Stimulated activated CD4-positive, alpha-beta T cell treated with anti-CD3 and anti-CD28 coated beads, Interleukin-2, amount 100 ng/mL, for 48 hours (primary cell): ENCODE measurements around the gene CCDC152.
"Not testable (repeated sequence)": the region's sequence is repeated elsewhere in the genome, so short reads cannot be mapped to it uniquely, and the experiment has no call there.

Experiments used
- DNase-seq, 2 donors: peaks; one replicate each; pipeline ENCODE4 v3.0.0-alpha.2; 2020

Gene CCDC152, protein sequence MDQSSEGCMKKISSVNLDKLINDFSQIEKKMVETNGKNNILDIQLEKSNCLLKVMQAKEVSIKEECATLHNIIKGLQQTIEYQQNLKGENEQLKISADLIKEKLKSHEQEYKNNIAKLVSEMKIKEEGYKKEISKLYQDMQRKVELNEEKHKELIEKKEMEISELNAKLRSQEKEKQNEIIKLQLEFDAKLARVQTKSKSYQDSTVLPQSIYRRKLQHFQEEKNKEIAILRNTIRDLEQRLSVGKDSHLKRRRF

DNA sequence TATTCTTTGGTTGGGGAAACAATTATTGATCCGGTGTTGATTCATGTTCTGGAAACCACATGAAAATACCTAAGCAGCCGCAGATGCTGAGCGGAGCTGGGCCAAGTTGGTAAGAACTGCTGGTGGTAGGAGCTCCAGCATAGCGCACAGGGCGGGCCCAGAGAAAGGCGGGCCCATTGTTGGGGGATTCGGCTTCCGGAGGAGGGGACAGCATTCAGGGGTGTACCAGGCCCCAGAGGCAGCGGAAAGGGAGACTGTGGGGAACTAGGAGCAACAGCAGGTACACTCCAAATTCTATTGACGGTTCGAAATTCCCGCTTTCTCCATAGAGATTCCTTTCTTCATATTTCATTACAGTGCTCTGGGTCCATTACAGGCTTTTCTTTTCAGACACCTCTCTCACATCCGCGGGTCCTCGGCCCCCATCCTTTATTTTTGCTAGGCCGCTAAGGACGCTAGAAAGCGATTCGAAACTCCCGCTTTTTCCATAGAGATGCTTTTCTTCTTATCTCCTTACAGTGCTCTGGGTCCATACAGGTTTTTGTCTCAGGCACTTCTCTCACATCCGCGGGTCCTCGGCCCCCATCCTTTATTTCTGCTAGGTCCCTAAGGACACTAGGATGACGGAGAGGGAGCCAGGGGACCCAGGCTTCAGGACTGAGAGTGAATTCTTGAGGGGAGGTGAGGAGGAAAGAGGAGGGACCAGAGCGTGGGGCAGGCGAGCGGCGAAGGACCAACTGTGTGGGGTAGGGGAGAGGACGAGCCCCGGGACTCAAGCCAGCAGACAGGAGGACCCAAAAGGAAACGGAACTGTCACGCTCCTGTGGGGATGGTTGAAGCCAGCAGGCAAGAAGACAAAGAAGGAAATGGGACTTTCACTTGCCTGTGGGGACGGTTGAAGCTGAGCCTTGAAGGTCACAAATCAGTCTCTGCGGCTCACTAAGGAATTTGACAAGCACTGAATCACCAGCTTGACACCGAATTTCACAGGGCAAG is at the start of gene CCDC152:
Gene CCDC152, plus strand, starts transcription at position 213 of the 996 bp plus-strand sequence. CDS start 2,304 bp downstream, outside the sequence.
- peak; percentile 42 to 59 for DNase-seq

DNA sequence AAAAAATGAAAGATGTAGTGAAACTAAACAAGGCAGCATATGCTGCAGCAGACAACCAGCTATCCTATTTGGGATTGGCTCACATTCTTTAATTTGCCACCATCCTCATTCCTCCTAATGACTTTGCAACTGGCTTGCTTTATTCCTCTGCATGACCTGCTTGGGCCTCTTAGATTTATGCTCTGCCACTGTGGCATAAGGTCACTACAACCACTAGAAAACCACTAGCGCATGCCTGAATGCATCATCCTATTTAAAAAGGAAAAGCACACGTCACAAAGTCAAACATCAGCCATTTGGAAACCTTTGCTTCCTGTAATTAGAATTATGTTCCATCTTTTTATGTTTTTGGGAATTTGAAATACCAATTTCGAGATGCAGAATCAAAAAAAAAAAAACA is 40.8 kb upstream of the CCDC152 start:
- no peak for DNase-seq

DNA sequence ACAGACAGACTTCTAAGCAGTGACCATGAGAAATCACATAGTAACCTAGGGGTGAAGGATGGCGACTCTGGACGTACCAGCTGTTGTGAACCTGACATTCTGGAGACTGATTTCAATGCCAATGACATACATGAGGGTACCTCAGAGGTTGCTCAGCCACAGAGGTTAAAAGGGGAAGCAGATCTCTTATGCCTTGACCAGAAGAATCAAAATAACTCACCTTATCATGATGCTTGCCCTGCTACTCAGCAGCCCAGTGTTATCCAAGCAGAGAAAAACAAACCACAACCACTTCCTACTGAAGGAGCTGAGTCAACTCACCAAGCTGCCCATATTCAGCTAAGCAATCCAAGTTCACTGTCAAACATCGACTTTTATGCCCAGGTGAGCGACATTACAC is 38.0 kb upstream of the CCDC152 start:
- no peak for DNase-seq

DNA sequence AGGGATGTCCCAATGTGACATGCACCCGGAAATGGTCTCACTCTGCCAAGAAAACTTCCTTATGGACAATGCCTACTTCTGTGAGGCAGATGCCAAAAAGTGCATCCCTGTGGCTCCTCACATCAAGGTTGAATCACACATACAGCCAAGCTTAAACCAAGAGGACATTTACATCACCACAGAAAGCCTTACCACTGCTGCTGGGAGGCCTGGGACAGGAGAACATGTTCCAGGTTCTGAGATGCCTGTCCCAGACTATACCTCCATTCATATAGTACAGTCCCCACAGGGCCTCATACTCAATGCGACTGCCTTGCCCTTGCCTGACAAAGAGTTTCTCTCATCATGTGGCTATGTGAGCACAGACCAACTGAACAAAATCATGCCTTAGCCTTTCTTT is 37.6 kb upstream of the CCDC152 start:
- DNase-seq: no peak

DNA sequence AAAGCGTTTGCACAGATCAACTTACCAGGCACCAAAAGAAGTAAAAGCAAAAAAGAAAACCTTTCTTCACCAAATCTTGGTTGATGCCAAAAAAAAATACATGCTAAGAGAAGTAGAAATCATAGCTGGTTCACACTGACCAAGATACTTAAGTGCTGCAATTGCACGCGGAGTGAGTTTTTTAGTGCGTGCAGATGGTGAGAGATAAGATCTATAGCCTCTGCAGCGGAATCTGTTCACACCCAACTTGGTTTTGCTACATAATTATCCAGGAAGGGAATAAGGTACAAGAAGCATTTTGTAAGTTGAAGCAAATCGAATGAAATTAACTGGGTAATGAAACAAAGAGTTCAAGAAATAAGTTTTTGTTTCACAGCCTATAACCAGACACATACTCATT is 36.4 kb upstream of the CCDC152 start:
- no peak for DNase-seq

DNA sequence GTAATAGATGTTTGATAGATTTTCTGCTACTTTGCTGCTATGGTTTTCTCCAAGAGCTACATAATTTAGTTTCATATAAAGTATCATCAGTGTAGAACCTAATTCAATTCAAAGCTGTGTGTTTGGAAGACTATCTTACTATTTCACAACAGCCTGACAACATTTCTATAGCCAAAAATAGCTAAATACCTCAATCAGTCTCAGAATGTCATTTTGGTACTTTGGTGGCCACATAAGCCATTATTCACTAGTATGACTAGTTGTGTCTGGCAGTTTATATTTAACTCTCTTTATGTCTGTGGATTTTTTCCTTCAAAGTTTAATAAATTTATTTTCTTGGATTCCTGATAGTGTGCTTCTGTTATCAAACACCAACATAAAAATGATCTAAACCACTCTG is 35.1 kb upstream of the CCDC152 start:
- no peak for DNase-seq

DNA sequence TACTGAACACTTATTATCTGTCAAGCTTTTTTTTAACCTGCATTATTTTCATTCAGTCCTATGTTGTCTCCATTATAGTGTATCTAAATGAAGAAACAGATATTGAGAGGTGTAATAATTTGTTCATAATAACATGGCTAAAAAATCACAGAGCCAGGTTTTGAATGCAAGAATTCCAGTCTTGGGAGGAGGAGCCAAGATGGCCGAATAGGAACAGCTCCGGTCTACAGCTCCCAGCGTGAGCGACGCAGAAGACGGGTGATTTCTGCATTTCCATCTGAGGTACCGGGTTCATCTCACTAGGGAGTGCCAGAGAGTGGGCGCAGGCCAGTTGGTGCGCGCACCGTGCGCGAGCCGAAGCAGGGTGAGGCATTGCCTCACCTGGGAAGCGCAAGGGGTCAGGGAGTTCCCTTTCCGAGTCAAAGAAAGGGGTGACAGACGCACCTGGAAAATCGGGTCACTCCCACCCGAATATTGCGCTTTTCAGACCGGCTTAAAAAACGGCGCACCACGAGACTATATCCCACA is 22.0 kb upstream of the CCDC152 start:
- not testable (repeated sequence) for DNase-seq

GRCh38 chr5:42740920-42741319 is 15.7 kb upstream of the CCDC152 start:
- DNase-seq: no peak

DNA sequence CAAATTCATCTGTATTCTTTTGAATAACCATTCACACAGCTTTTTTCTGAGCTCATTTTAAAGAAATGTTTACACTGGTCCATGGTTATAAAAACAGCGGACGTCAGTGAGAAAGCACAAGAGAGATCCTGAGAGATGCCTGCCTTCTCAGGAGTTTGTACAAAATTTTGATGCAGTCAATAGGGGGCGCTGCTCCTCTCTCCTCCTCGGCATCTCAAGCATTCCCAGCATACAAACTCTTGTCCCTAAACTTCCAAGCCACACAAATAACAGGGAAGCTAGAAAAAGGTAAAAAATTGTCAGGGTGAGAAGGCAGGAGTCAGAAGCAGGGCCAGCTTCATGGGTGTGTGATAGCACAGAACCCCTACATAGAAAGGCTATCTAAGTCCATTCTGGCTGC is 11.2 kb upstream of the CCDC152 start:
- peak in 1 of 2 donors; percentile 9 for DNase-seq

- no peak for DNase-seq
Measured at GRCh38 chr5:42745856-42746255, 10.8 kb upstream of the CCDC152 start.

DNA sequence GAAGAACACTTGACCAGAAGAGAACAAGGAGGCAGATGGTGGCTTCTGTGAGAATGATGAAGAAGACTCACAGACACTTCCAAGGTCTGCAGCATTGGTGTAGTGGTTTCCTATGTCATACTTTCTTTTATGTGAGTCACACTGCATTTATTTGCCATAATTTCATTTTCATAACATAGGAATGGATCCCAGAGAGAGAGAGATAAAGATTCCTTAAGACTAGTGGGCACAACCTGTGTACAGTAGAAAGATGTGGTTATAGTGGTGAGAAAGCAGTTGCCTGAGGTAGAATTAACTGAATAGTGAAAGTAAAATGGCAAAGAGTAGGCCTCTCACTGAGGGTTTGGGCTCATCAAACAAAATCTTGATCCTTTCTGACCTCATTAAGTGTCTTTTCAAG is 7.6 kb upstream of the CCDC152 start:
- DNase-seq: no peak

GRCh38 chr5:42750507-42750906 is 6.1 kb upstream of the CCDC152 start:
- no peak for DNase-seq

- no peak for DNase-seq
Measured at GRCh38 chr5:42751044-42751443, 5.6 kb upstream of the CCDC152 start.

GRCh38 chr5:42753099-42753498 is 3.5 kb upstream of the CCDC152 start:
- no peak for DNase-seq

- no peak for DNase-seq
Measured at GRCh38 chr5:42759456-42759855, 2.8 kb downstream of the CCDC152 start.

DNA sequence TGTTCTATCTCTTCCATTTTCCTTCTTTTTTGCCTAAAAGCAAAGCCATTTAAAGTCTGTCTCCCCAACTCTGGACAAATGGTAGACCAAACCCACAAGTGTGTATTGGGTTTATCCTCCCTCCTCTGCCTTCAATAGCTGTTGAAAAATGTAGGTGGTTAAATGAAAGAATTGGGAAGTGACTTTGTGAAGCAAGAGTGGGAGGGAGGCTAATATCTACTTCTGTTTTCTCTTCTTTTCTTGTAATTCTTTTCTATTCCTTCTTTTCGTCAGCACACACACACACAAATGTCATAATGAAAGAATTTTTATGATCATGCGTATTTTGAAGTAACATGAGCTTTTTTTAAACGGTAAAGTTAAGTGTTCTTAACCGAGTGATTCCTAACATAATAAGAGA is 3.8 kb downstream of the CCDC152 start:
- DNase-seq: no peak

DNA sequence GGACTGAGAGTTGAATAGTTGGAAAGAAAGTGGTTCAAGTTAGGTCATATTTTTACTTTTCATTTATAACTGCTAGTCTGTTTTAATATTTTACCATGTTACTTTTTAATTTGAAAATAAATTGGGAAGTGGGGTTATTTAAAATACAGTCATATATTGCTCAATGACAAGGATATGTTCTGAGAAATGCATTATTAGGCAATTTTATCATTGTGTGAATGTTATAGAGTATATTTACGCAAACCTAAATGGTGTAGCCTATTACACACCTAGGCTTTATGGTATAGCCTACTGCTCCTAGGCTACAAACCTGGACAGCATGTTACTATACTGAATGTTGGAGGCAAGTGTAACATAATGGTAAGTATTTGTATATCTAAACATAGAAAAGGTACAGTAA is 5.2 kb downstream of the CCDC152 start:
- no peak for DNase-seq

DNA sequence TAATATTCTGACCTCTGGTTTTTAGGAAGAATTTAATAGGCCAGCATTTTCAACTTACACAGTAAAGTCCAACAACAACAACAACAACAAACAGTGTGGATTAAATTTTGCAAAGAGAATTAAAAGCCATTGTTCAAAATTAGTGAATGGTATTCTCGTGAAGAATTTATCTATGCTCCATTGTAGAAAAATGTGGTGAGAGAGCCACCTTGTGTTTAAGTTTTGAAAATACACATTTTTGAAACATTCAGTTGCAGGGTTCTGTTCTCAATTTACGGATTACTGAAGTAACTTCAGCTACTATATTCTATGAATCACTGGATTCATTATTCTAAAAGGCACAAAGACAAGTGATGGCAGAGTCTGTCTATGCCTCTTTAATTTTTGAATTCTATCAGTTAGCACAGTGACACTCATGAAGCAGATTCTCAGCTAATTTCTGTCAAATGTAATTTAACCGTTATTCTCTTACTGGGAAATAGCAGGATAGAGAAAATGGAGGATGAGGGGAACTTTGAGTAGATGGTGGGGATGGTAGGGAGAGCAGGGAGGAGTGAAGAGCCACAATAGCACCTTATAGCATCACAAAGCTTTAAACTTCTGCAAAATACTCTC is 11.0 kb downstream of the CCDC152 start:
- DNase-seq: no peak

DNA sequence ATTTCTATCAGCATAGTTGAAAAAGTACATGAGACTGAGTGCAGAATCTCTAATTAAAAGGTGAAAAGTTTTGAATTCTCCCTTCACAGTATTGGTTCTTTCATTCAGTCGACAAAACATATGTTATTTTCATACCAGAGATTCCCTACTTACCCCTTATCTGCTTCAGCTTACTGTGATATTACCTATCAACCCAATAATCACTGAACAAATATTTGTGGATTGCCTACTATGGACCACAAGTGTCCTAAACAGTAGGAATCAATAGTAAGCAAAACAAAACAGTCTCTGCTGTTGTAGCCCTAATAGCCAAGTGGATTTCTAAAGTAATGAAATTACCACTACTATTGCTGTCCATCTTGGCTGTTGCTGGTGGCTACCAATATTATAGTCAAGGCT is 11.5 kb downstream of the CCDC152 start:
- no peak for DNase-seq

- no peak for DNase-seq
Measured at GRCh38 chr5:42770003-42770402, 13.4 kb downstream of the CCDC152 start.

DNA sequence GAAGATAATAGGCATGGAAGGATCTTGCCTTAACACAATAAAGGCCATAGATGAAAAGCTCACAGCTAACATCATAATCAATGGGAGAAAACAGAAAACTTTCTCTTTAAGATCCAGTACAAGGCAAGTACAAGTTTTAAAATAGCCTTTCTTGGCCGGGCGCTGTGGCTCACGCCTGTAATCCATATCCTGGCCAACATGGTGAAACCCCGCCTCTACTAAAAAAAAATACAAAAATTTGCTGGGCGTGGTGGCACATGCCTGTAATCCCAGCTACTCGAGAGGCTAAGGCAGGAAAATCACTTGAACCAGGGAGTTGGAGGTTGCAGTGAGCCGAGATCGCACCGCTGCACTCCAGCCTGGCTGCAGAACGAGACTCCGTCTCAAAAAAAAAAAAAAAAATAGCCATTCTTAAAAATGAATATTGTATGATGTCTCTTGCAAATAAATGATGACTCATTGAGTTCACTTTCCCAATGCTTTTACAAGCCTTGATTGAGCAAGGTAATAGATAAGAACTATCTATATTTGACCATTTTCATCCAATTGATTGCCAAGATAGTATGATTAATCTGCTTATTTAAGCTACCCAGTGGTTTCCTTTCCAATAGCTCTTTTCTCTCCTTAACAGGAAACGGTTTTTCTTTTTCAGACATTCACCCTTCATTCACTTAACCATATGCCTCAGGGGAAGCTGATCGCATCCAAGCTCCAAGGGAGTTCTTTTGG is 15.8 kb downstream of the CCDC152 start:
- no peak for DNase-seq

DNA sequence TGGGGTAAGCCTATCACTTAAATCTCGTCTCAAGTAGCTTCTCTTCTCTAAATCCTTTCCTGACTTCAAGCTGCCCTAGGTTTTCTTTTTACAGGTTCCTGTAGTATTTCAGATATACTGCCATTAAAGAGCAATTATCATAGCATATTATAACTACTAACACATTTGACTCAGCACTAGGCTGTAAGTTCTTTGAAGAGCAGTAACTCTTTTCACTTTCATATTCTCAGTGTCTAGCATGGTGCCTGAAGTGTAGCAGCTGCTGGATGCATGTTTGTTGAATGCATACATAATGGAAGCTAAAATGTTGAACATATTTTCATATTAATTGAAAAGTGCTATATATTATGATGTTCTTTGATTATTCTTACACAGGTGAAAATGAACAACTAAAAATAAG is 22.5 kb downstream of the CCDC152 start:
- DNase-seq: no peak

GRCh38 chr5:42781584-42781983 is 25.0 kb downstream of the CCDC152 start:
- no peak for DNase-seq
